ENCODE measurements around the gene SYNGR4. TPM values are rescaled to one million over a fixed set of nuclear protein-coding genes. Genes with fewer than 3 reads are reported as not detected.
A peak's percentile ranks its signal among the peaks of the same experiment; 100 is the strongest.

The SYNGR4 gene
- total RNA-seq, 1 donor from 2014 or later, result not detected

- intact Hi-C loops (cut with micrococcal nuclease), result loop anchor here (5.0 kb wide), 2 partner anchors 61 to 119 kb away; partner anchors contain the start of gene LMTK3
- ATAC-seq (ENCODE audit: low read depth) (no peak), DNase-seq (no peak)
- H3K9me3 Mint-ChIP-seq, result no peaks in the 10 kb centered on the region
- H3K4me1 Mint-ChIP-seq, result peaks cover 44% of the 10 kb centered on the region
- no peak overlapping the region for H3K27ac Mint-ChIP-seq
- ChIA-PET CTCF (no interaction called here), POLR2A (interaction anchor here (0.6 to 1.0 kb wide), 5 partner anchors 9 to 734 kb away, joined by 3 to 6 read pairs (median 3); partner anchors contain the start of gene GRWD1)
- H3K27me3 Mint-ChIP-seq, result peaks cover 26% of the 10 kb centered on the region
- H3K4me3 Mint-ChIP-seq, result peak overlapping the region; percentile 70
- H3K36me3 Mint-ChIP-seq (ENCODE audit: low read depth), result peaks cover 18% of the 10 kb centered on the region
- TF ChIP-seq, protein P1, sequence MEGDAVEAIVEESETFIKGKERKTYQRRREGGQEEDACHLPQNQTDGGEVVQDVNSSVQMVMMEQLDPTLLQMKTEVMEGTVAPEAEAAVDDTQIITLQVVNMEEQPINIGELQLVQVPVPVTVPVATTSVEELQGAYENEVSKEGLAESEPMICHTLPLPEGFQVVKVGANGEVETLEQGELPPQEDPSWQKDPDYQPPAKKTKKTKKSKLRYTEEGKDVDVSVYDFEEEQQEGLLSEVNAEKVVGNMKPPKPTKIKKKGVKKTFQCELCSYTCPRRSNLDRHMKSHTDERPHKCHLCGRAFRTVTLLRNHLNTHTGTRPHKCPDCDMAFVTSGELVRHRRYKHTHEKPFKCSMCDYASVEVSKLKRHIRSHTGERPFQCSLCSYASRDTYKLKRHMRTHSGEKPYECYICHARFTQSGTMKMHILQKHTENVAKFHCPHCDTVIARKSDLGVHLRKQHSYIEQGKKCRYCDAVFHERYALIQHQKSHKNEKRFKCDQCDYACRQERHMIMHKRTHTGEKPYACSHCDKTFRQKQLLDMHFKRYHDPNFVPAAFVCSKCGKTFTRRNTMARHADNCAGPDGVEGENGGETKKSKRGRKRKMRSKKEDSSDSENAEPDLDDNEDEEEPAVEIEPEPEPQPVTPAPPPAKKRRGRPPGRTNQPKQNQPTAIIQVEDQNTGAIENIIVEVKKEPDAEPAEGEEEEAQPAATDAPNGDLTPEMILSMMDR (IDR thresholded peaks at IDR 0.05), result no peak
Measured at GRCh38 chr19:48392860-48393558, 28.8 kb downstream of the SYNGR4 start.

GRCh38 chr19:48393559-48394330 is 29.6 kb downstream of the SYNGR4 start, which contains the start of gene GRIN2D:
GRIN2D (plus strand) TSS chr19:48393668; CDS start chr19:48398393, 4,725 bp downstream.
- DNase-seq (peak; percentile 35), ATAC-seq (ENCODE audit: low read depth) (no peak)
- H3K36me3 Mint-ChIP-seq (ENCODE audit: low read depth), result peaks cover 11% of the 10 kb centered on the region
- TF ChIP-seq, protein P1 (IDR thresholded peaks at IDR 0.05), result no peak
- H3K27me3 Mint-ChIP-seq, result peaks cover 26% of the 10 kb centered on the region
- intact Hi-C loops (cut with micrococcal nuclease), result loop anchor here (5.0 kb wide), 2 partner anchors 61 to 119 kb away; partner anchors contain the start of gene LMTK3
- peaks cover 45% of the 10 kb centered on the region for H3K4me1 Mint-ChIP-seq
- ChIA-PET POLR2A (interaction anchor here (0.5 to 1.0 kb wide), 7 partner anchors 8 to 1504 kb away, joined by 3 to 6 read pairs (median 3); partner anchors contain the start of gene GRWD1), CTCF (interaction anchor here (1.3 kb wide), 1 partner anchor 55 kb away, joined by 3 read pairs; no protein-coding TSS in a partner anchor)
- peak within 1 kb of the TSS; percentile 83 for H3K4me3 Mint-ChIP-seq
- H3K9me3 Mint-ChIP-seq, result no peaks in the 10 kb centered on the region
- H3K27ac Mint-ChIP-seq, result no peak within 1 kb of the TSS

DNA sequence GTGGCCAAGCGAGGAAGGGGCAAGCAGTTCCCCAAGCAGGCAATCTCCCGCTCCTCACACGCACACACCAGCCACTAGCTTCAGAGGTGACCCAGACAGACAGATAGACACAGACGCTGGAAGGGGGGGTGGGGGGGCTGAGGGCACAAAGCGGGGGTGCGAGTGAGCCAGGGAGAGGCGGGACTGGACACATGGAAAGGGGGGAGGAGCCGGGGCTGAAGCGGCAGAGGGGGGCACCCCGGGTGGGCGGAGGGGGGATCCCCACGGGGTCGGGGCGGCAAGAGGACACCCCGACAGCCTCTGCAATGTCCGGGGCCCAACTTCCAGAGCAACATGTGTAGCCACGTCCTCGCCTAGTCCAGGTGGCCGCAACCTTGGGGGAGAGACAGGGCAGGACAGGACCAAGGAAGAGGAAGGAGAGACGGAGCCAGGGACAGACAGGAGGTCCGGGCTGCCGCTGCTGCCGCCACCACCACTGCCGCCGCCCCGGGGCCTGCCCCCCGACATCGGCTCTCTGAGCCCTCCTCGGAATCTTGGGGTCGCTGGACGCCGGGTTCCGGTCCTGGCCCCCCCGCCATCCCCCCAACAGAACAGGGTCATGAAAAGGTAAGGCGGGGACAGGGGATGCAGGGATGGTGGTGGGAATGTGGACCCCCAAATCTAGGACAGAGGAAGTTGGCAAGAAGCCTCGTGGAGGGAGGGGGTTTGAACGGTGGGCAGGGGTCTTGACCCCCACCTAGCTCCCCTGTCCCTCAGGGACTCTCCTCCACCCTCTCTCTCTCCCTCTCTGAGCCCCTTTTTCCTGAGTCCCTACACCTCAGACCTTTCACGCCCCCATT is 30.4 kb downstream of the SYNGR4 start:
- Mint-ChIP-seq H3K27me3 (peaks cover 26% of the 10 kb centered on the region), H3K4me3 (peak overlapping the region; percentile 83), H3K4me1 (peaks cover 48% of the 10 kb centered on the region), H3K9me3 (peaks cover 2% of the 10 kb centered on the region), H3K27ac (no peak overlapping the region), H3K36me3 (ENCODE audit: low read depth) (peaks cover 5% of the 10 kb centered on the region)
- intact Hi-C loops (cut with micrococcal nuclease), result loop anchor here (5.0 kb wide), 2 partner anchors 62 to 118 kb away; partner anchors contain the start of gene LMTK3
- ATAC-seq (ENCODE audit: low read depth) (no peak), DNase-seq (no peak)
- ChIA-PET CTCF (interaction anchor here (1.3 kb wide), 1 partner anchor 54 kb away, joined by 3 read pairs; no protein-coding TSS in a partner anchor), POLR2A (interaction anchor here (0.5 to 1.4 kb wide), 6 partner anchors 19 to 1503 kb away, joined by 3 to 4 read pairs (median 4); partner anchors contain the start of genes SYNGR4 and TMEM143)
- TF ChIP-seq, protein P1 (IDR thresholded peaks at IDR 0.05), result no peak

- DNase-seq (no peak), ATAC-seq (ENCODE audit: low read depth) (no peak)
- intact Hi-C loops (cut with micrococcal nuclease), result no loop called here
- no peak overlapping the region for H3K27ac Mint-ChIP-seq
- peaks cover 3% of the 10 kb centered on the region for H3K9me3 Mint-ChIP-seq
- ChIA-PET CTCF (interaction anchor here (1.3 kb wide), 1 partner anchor 53 kb away, joined by 3 read pairs; no protein-coding TSS in a partner anchor), POLR2A (interaction anchor here (0.6 to 1.4 kb wide), 5 partner anchors 20 to 1656 kb away, joined by 3 to 6 read pairs (median 4); partner anchors contain the start of genes SYNGR4 and TMEM143)
- H3K36me3 Mint-ChIP-seq (ENCODE audit: low read depth), result peaks cover 5% of the 10 kb centered on the region
- H3K4me1 Mint-ChIP-seq, result peaks cover 52% of the 10 kb centered on the region
- TF ChIP-seq, protein P1 (IDR thresholded peaks at IDR 0.05), result no peak
- H3K4me3 Mint-ChIP-seq, result peak overlapping the region; percentile 51
- peaks cover 26% of the 10 kb centered on the region for H3K27me3 Mint-ChIP-seq
Measured at GRCh38 chr19:48395170-48395455, 30.9 kb downstream of the SYNGR4 start.

Data from activated B cell treated with CpG ODN at 0.5 μM for 24 hours (primary cell).